Activated CD4-positive, alpha-beta T cell treated with anti-CD3 and anti-CD28 coated beads, Interleukin-2, amount 50 U/mL, for 24 hours (primary cell): ENCODE measurements around the gene CPNE5.

Source experiments
- DNase-seq, 2 donors: peaks; one replicate each; pipeline ENCODE4 v3.0.0-alpha.2; 2020; ENCODE audit warnings: low read depth in 1 of 2, low spot score in 1 of 2

CPNE5 gene

GRCh38 chr6:36749829-36750489, 89.3 kb downstream of the CPNE5 start:
- DNase-seq: no peak

DNA sequence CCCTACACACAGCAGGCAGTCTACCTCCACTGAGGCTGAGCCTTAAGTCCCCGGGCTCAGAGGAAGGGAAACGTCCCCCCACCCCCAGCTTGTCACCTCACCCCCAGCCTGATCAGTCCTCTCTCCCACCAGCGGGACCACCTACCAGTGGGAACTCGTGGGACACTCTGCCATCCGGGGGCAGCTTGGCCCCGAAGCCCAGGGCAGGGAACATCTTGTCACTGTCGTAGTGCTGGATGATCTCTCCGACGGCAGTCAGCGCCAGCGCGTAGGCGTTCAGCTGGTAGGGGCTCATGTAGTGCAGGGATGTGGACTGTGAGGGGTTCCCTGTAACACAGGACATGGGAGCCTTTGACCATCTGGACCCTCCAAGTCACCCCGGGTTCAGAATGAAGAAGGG, 93.0 kb downstream of the CPNE5 start:
- no peak for DNase-seq

DNA sequence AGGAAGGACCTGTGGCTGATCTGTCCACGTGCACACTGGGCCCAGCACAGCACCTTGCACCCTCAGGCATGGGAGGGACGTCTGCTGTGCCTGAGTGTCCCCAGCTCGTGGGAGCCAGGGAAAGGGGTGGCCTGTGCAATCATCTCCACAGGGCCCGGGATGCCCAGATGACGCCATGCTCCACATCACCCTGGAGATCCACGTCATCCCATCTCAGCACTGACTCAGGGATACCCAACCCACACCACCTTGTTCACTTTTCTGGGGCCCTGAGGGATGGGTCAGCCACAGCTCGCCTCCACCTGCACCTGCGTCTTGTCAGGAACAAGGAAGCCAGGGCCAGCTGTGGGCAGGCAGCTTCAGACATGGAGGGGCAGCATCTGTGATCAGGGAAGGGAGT, 93.4 kb downstream of the CPNE5 start:
- DNase-seq: no peak

GRCh38 chr6:36745283-36745682, 94.0 kb downstream of the CPNE5 start:
- no peak for DNase-seq

DNA sequence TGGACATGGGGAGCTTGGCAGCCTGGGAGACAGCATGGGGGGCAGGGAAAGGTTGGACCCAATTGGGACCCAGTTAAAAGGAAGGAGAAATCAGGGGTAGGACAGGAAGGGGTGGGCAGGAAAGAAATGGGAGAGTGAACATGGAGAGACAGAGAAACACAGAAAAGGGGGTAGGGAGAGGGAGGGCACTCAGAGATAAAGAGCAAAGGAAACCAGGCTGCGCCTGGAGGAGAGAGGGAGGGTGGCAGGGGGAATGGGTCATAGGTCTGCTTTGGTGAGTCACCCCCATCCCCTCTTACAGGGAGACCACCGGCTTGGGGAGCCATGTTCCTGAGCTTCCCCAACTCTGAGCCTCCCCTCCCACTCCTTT, 95.0 kb downstream of the CPNE5 start:
- no peak for DNase-seq

DNA sequence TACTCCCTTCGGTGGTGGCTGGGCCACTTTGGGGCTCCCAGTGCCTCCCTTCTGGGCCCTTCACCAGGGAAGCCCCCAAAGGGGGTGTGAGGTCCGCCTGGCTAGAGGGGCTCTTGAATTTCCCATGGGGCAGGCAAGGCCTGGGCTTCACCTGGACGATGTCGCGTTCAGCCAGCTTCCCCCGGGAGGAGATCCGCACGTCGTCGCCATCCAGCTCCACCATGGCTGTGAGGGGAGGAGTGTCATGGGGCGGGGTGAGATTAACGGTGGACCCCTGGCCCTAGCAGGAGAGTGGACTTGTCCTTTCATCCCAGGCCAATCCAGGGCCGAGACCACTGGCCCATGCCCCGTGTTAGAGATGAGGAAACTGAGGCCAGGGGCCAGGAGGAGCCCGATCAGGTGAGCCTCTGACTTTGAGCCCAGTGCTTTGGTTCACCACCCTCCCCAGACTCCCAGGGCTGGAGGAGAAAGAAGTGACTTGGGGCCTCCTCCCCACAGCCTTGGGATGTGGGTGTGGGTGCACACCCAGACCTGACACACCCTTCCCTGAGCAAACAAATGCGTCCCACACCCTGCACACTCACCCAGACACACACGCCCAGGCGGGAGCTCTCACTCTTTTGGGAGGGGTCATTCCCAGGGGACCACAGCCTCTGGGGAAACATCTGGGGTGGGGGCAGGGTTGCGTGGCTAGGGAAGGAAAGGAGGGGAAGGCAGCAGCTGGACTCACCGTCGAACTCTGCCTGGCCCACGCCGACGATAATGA, 95.5 kb downstream of the CPNE5 start:
- no peak for DNase-seq

- no peak for DNase-seq
These were observed 96.2 kb downstream of the CPNE5 start for GRCh38 chr6:36743032-36743431.

GRCh38 chr6:36742146-36742545, 97.1 kb downstream of the CPNE5 start:
- no peak for DNase-seq

GRCh38 chr6:36740818-36741179, 98.4 kb downstream of the CPNE5 start:
- DNase-seq: no peak

DNA sequence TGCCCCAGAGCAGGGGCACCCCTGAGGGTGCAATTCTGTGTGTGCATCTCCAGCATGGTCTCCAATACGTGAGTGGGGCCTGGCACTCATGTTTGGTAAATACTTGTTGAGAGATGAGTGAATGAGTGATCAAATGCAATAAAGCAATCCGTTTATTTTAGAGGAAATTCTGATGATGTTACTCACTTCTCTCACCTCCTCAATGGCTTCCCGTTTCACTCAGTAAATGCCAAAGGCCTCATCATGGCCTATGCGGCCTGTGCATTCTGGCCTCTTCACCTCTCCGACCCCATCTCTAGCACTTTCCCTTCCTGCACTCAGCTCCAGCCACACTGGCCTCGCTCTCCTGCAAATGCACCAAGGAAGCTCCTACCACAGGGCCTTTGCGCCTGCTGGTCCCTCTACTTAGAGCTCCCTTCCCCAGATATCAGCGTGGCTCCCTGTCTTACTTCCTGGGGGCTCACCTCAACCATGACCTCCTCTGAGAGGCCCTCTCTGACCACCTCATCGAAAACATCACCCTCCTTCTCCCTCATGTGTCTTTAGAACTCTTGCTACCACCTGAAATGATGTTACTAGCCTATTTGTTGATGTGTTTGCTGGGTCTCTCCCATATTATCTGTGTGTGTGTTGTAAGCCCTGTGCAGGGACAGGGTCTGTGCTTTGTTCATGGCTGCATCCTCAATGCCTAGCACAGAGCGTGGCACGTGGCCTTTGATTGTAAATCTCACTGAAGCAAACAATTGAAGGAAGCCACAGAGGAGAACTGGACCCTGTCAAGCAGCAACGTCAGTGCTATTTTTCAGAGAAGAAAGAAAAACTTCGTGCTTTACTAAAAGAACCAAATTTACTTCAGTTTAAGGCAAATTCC, 99.1 kb downstream of the CPNE5 start:
- DNase-seq: no peak

- no peak for DNase-seq
These were observed 101.1 kb downstream of the CPNE5 start for GRCh38 chr6:36738108-36738507.

GRCh38 chr6:36737043-36737785, 102.0 kb downstream of the CPNE5 start:
- DNase-seq: no peak

- peak in 1 of 2 donors; percentile 21 for DNase-seq
These were observed 103.9 kb downstream of the CPNE5 start for GRCh38 chr6:36735110-36736071.

DNA sequence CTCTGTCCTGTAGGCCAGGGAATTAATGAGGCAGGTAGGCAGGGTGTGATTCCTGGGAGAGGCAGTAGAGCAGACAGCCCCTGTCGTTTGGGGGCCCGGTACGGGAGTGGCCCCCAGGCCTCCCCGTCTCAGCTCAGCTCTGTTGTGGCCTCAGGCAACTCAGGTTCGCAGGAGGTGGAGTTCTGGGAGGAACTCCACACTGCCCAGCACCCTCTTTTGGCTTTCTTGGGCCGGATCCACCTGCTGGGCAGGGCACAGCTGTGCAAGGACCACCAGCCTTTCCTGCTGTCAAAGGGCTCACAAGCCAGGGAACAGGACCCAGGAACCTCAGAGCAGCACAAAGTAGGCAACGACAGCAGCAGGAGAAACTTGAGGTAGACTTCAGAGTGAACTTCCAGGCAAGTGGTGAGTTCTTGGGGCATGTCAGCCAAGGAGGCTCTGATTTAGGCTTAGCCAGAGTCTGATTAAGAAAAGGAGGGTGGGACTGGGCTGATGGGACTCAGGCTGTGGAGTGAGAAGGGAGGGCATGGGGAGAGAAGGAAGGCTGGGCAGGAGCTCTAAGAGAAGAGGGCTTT, 104.7 kb downstream of the CPNE5 start:
- no peak for DNase-seq

- DNase-seq: no peak
These were observed 105.9 kb downstream of the CPNE5 start for GRCh38 chr6:36733300-36733699.

DNA sequence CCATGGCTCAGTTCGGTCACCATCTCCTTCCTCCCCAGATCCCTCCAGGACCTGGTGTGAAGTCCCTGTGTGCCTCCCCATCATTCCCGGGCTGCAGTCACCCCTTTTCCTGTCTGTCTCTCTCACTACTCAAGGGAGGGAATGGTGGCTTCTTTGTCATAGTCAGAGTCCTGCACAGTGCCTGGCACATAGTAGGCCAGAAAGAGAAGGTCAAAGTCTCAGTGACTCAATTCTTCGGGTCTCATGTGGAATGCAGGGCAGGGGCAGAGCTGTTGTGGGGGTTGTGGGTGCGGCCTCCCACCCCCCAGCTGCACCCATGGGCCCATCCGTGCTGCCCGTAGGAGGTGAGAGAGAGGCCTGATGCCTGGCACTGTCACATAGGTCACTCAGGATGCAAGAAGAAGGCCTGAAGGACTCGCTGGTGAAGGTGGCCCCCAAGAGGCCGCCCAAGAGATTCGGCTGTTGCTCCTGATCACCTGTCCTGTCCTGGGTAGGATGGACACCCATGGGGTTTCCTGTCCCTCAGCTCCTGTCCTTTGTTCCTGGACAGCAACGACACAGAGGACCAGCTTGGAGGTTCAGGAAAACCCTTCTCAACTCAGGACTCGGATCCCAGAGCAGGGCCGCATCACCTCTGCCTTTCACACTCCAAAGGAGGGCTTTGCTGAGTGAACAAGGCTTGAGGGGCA, 107.5 kb downstream of the CPNE5 start:
- DNase-seq: no peak

DNA sequence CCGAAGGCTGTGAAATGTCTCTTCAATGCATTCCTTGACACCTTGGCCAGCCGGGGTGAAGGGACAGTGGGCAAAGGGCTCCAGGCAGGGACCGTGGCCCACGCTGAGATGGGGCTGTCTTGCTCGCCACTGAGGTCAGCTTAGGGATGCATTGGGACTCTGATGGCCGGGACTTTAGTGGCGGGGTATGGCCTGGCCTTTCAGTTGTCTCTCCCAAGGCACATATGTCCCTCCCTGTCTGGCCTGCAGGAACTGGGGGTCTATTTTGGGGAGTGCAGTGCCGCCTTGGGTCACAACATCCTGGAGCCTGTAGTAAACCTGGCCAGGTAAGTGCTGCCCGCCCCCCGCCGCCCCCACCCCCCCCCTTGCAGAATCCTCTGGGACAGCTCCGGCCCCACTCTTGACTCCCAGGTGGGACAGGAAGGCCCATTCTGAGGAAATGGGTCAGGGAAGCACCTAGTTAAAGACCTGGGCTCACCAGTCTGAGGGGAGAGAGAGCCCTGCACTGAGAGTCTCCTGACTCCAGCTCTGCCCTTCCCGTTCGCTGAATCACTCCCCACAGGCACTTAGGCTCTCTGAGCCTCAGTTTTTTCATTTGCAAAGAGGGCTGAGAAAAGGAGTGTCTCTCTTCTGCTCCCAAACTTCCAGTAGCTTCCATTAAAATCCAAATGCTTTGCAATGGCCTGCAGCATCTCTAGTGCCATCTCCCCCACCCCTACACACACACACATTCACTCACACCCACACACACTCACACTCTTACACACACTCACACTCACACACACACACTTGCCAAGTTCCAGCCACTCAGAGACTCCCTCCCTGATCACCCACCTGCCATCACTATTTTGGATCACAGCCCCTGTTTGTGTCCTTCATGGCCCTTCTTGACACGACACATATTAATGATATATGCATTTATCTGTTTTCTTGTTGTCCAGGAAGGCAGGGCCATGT, 108.5 kb downstream of the CPNE5 start:
- DNase-seq: no peak

- DNase-seq: no peak
These were observed 110.1 kb downstream of the CPNE5 start for GRCh38 chr6:36729161-36729524.
